GM10847 (cell line): Measurements from ENCODE around the gene SLC39A7.

Experiments
- POLR2A ChIP-seq: IDR thresholded peaks from 2 replicates; pipeline ENCODE4 v1.6.1; 2011; ENCODE audit not compliant: insufficient read length; ENCODE audit errors: extremely low read depth

The SLC39A7 gene

GRCh38 chr6:33167374-33168283 lies 33.0 kb upstream of the SLC39A7 start:
- no peak for TF ChIP-seq POLR2A

DNA sequence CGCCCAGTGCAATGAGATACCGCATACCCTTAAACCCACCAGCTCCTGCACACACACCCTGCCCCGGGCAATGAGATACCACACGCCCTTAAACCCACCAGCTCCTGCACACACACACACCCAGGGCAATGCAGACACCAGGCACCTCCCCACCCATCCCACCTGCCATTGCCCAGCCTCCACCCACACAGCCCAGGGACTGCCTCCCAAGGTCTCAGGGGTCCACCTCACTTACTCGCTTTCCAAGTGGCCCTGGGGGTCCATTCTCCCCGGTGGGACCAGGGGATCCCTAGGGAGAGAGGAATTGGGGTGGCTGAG lies 32.4 kb upstream of the SLC39A7 start:
- TF ChIP-seq POLR2A, result no peak

DNA sequence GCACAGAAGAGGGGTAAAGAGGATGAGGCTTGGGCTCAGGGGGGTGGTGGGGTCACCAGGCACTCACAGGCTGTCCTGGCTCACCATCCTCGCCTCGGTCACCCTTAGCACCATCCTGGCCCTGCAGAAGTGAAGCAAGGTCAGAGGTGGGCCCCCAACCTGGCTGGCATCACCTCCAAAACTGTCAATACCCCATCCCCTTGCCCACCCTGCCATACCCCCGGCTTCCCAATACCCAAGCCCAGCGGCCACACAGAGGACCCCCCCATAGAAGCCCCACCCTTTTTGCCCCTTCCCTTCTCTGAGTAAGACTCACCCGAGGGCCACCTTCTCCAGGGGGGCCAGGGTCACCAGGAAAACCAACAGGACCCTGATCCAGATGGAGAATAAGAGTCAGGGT lies 32.0 kb upstream of the SLC39A7 start:
- TF ChIP-seq POLR2A, result no peak

DNA sequence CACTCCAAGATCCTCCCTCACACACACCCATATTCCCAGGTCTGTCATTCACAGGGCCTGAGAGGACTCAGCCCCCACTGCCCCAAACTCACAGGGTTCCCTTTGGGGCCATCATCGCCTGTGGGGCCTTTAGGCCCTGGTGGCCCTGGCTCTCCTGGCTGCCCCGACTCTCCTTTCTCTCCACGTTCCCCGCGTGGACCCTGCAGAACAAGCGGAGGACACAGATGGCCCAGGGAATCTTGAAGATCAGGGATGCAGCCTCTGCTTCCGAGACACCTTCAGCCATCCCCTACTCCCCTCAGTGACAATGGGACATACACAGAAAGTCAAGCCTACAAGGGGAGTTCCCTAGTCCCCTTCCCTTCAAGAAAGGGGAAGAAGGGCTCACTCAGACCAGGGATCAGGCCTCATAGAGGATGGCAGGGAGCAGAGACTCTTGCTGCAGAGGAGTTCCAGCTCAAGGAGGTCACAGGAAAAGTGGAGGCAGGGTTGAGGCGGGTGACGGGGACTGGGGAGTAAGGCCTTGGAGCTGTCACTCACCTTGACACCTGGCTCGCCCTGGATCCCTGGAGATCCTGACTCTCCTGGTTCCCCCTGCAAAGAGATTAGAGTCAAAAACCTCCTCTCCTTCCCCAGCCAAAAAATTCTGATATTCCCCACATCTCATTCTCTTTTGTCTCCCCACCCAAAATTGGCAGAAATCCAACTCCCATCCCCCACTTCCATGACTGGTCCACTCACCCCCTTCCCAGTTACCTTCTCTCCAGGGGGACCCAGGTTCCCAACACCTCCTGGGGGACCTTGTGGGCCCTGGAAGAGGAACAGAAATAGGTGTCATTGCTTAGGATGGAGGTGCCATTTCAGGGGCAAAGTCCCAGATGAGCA lies 31.1 kb upstream of the SLC39A7 start:
- no peak for TF ChIP-seq POLR2A

GRCh38 chr6:33170176-33171015 lies 30.3 kb upstream of the SLC39A7 start:
- no peak for TF ChIP-seq POLR2A

GRCh38 chr6:33171016-33171879 lies 29.4 kb upstream of the SLC39A7 start:
- no peak for TF ChIP-seq POLR2A

DNA sequence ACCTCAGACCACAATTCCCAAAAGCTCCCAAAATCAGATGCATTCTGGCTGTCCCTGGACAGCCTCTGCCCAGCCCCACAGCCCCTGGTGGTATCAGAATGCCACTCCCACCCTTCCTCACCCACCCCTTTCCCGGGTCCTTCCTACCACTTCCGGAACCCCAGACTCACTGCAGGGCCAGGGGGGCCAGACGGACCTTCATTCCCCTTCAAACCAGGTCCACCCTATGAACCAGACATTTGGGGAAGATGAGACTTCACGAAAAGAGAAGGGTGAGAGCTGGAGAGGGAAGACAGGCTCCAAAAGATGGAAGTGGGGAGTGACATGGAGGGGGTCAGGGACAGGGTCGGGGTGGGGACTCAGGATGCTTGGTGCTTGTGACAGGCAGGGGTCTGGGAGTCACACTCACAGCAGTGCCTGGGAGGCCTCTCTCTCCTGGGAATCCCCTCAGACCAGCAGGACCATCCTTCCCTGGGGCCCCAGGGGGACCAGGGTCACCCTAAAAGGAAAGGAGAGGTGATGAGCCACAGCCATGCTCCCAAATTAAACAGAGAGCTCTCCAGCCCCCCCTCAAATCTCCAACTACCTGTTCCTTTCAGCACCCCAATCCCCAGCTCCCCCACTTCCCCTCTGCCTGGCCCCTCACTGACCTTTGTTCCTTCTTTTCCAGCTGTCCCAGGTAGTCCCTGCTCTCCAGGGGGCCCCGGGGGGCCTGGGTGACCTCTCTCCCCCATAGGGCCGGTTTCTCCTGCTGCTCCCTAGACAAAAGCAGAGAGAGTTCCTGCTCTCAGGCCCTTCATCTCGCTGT lies 28.6 kb upstream of the SLC39A7 start:
- no peak for TF ChIP-seq POLR2A

DNA sequence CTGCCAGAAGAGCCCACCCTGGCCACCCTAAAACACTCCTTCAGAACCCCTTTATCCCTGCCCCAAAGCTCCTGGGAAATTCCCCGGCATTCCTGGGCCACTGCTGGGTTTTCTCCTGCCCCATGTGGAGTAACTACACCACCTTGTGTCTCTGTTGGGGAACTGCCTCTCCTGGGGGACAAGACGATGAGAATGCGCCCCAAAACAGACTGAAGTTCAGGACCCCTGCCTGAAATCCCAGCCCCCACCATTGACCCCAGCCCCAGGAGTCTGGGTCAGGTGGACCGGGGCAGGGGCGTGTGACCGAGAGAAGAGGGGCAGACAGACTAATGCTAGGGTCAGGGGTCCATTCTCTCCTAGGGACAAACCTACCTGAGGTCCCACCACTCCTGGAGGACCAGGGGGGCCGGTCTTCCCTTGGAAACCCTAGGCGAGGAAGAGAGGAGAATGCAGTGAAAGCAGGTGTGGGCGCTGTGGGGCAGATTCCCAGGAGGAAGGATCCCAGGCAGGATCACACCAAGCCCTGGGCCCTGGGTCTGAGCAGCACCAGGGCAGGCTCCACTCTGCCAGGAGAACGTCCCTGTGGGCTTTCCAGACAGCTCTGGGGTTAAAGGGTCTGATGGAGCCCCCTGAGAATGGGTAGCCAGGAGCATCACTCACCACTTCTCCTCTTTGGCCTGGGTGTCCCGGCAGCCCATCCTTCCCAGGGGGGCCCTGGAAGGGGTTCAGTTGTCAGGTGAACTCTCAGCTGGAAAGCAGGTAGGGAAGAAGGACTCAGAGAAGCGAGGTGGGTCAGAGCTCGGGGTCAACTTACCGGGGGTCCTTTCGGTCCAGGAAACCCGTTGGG lies 27.8 kb upstream of the SLC39A7 start:
- TF ChIP-seq POLR2A, result no peak

GRCh38 chr6:33173535-33174180 lies 27.0 kb upstream of the SLC39A7 start:
- no peak for TF ChIP-seq POLR2A

GRCh38 chr6:33174784-33175183 lies 25.9 kb upstream of the SLC39A7 start:
- no peak for TF ChIP-seq POLR2A

- TF ChIP-seq POLR2A, result no peak
Observed at GRCh38 chr6:33175436-33176069, 25.1 kb upstream of the SLC39A7 start.

DNA sequence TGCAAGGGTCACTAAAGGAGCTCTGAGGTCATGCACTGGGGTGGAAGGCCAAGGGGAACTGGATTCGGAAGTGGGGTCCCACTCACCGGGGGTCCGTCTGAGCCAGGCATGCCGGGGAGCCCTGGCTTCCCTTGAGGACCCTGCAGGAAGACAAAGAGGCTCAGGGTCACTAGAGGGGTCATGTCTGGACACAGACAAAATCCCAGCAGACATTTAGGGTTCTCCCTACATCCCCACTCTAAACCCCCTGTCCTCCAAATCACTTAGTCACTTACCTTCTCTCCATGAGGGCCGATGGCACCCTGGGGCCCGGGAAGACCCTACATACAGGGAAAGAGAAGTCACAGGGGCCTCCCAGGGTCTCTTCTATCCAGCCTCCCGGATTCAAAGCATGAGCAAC lies 23.8 kb upstream of the SLC39A7 start:
- TF ChIP-seq POLR2A, result no peak
